HCEC 1CT (cell line): ENCODE measurements around the gene DHRS4L2.
"Not testable (repeated sequence)": the region's sequence is repeated elsewhere in the genome, so short reads cannot be mapped to it uniquely, and the experiment has no call there.

Source experiments
- DNase-seq: peaks from one replicate; pipeline ENCODE4 v3.0.0-alpha.2; 2017

DHRS4L2 gene

DNA sequence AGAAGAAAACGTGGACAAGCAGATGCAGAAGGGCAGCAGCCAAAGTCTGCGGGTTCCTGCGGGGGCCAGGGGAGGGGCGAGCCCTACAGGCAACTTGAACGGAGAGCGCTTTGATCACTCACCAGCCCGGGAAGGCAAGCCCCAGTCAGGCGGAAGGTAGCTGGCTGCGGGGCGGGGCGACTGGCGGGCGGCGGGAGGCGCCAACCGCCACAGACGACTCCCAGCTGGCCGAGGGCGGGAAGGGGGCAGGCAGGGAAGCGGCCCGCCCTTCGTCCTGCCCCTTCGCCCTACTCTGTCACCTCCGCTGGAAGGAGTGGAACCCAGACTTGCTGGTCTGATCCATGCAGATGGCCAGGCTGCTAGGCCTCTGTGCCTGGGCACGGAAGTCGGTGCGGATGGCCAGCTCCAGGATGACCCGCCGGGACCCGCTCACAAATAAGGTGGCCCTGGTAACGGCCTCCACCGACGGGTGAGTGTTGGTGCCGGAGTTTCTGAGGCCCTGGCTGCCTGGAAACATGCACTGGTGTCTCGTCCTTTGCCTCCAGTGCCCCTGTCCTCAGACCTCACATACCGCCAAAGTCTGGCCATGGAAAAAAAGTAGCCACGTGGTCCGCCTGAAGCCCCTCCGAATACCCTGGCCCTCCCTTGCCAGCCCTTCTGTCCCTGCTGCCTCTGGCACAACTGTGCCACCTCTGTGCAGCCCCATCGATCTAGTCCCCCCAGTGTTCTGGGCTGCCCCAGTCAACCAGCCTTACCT lies at the start of gene DHRS4L2:
TSS of gene DHRS4L2 (plus strand) at position 323 of the 757 bp plus-strand sequence. CDS start at position 342, 19 bp downstream.
- DNase-seq = peak; percentile 68

DNA sequence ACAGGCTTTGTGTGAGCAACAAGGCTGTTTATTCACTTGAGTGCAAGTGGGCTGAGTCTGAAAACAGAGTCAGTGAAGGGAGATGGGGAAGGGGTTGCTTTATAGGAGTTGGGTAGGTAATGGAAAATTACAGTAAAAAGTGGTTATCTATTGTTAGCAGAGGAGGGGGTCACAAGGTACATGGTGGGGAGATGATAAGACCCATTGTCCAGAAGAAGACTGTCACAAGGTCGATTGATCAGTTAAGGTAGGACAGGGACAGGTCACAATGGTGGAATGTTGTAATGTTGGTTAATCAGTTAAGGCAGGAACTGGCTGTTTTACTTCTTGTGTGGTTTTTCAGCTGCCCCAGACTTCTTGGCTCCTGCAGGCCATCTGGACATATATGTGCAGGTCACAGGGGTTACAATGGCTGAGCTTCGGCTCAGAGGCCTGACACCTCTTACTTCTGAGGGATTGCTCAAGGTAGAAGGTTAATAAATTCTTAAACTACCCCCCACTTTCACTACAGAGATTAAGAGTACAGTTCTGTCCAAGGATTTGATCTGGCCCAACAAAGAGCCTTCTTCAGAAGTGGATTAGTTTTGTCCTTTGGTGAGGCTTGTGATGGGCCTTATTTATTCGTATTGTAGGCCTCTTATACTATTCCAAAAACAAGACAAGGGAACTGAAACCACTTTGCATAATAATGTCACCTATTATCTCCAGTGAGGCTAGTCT lies 49.0 kb upstream of the DHRS4L2 start:
- no peak for DNase-seq

DNA sequence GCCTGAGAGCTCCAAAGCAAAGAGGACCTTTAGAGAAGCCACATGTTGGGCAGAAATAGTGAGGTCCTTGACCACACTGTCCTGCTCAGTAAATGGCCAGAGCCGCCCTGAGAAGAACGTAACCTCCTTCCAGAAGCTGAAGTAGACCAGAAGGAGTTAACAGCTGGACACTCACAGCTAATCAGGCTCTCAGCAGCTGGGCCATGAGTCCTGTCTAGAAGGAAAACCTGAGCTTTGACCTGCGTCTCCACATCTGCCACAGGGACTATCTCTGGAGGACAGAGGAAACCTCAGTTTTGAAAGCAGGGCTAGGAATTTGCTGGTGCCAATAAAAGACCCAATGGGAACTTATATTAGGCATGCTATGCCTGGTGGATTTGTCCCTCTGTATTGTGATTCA lies 47.5 kb upstream of the DHRS4L2 start:
- DNase-seq = no peak

DNA sequence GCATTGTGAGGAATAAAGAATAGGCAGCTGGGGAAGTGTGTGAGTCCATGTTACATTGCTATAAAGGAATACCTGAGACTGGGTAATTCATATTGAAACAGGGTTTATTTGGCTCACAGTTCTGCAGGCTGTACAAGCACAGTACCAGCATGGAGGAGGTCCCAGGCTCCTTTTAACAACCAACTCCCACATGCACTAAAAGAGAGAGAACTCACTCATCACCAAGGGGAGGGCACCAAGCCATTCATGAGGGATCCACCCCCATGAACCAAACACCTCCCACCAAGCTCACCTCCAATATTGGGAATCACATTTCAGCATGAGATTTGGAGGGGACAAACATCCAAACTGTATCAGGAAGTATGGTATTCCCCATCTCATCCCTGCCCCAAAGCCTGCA lies 47.1 kb upstream of the DHRS4L2 start:
- DNase-seq = no peak

DNA sequence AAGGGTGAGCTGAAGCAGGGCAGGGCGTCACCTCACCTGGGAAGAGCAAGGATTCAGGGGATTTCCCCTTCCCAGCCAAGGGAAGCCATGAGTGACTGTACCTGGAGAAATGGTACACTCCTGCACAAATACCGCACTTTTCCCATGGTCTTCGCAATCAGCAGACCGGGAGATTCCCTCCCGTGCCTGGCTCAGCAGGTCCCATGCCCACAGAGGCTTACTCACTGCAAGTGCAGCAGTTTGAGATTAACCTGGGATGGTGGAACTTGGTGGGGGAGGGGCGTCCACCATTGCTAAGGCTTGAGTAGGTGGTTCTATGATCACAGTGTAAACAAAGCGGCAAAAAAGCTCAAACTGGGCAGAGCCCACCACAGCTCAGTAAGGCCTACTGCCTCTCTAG lies 46.1 kb upstream of the DHRS4L2 start:
- DNase-seq = no peak

DNA sequence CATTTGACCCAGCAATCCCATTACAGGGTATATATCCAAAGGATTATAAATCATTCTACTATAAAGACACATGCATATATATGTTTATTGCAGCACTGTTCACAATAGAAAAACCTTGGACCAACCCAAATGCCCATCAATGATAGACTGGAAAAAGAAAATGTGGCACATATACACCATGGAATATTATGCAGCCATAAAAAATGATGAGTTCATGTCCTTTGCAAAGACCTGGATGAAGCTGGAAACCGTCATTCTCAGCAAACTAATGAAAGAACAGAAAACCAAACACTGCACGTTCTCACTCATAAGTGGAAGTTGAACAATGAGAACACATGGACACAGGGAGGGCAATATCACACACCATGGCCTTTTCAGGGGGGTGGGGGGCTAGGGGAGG lies 39.7 kb upstream of the DHRS4L2 start:
- DNase-seq = not testable (repeated sequence)

DNA sequence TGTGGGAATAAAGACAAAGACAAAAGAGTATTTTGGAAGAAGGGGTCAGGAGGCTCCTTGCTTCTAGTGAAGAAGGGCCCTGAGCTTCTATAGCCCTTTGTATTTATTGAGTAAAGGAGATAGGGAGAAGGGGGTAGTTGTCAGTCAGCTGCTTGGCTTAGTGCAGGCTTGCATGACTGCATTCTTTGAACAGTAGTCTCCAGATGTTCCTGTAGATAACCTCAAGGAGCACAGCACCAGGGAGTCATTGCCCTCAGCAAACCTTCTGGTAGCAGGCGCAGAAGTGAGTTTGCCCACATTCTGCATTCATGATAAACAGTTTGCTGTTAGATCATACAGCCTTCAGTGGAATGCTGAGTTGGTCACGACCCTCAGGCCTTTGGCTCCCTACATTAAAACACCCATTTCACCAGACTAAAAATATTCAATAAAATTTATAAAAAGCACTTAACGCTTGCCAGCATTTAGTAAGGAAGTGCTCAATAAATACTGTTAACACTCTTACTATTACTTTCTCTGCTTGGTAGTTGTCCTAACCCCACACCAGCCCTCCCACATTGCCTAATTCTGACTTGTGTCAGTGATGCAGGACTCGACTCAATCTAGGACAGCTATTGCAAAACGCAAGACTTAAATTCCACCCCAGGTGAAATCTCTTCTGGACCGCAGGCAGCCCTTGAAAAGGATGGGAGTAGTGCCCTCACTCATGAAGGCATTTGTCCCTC lies 38.2 kb upstream of the DHRS4L2 start:
- no peak for DNase-seq

DNA sequence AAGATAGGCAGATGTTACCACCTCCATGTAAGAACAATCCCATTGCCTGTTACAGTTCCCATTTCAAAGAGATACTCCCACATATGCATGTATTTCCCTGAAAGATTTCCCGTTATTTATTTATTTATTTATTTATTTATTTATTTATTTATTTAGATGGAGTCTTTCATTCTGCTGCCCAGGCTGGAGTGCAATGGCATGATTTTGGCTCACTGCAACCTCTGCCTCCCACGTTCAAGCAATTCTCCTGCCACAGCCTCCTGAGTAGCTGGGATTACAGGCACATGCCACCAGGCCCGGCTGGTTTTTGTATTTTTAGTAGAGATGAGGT lies 37.6 kb upstream of the DHRS4L2 start:
- not testable (repeated sequence) for DNase-seq

DNA sequence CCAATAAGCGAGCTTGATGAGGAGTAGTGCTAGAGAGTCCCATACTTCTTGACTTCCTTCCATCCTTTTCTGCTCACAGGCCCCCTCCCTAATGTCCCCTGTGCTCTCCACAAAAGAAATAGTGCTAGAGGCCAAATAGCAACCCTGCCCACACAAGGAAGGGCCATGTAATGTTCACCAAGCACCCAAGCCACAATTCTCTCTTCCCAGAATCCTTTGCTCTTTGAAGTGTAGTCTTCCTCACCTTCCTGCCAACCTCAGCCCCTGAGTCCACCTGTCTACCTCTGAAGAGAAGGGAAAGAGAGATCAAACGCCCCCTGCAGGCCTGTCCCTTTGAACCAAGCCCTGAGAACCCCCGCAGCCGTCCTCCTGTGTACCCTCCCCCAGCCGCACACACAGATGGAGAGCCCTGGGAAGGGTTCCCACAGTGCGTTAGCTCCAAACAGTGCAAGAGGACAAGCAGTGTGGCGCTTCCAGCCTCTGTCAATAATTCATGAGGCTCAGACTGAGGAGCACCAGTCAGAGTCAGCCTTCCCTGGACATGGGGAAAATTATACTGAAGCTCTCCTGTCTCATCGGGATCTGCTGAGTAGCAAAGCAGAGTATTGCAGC lies 37.0 kb upstream of the DHRS4L2 start:
- DNase-seq = no peak

DNA sequence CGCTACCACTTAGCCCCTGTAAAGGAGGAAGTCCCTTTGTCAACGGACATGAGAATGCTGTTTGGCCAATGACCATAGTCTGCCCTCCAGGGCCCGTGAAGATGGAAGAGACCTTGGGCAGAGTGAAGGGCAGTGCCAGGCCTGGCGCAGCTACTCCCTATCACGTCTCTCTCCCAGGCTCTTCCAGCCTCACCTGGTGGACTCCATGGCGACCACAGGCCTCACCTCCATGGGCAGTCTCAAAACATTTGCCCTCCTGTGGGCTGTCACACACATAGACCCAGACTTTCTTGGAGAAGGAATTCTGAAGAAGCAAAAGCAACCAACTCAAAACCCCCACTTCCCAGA lies 35.6 kb upstream of the DHRS4L2 start:
- DNase-seq = not testable (repeated sequence)

DNA sequence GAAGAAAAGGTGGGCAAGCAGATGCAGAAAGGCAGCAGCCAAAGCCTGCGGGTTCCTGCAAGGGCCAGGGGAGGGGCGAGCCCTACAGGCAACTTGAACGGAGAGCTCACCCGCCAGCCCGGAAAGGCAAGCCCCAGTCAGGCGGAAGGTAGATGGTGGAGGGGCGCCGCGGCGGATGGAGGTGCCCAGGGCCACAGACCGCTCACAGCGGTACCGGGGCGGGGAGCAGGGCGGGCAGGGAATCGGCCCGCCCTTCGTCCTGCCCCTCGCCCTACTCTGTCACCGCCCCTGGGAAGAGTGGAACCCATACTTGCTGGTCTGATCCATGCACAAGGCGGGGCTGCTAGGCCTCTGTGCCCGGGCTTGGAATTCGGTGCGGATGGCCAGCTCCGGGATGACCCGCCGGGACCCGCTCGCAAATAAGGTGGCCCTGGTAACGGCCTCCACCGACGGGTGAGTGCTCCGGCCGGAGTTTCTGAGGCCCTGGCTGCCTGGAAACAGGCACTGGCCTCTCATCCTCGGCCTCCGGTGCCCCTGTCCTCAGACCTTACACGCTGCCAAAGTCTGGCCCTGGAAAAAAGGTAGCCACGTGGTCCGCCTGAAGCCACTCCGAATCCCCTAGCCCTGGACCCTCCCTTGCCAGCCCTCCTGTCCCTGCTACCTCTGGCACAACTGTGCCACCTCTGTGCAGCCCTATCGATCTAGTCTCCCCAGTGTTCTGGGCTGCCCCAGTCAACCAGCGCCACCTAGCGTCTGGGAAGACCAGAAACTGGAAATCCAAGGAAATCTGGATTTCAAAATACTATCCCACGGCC lies 35.1 kb upstream of the DHRS4L2 start, which contains the start of gene DHRS4:
TSS of gene DHRS4 (plus strand) at position 307 of the 815 bp plus-strand sequence. CDS start at position 326, 19 bp downstream.
- peak; percentile 78 for DNase-seq

DNA sequence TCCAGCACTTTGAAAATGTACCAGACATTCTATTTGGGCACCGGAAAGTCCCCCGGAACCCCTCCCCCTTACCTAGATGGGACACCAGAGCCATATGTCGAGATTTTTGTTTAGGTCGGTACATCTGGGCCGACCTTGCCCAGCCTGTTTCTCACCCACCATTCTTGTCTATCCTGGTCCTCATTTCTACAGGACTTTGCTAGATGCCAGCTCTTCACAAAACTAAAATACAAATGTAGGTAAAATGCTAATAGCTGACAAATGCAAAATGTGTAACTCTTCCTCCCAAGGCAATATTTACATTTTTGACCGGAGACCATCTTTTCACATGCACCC lies 34.5 kb upstream of the DHRS4L2 start:
- DNase-seq = not testable (repeated sequence)

DNA sequence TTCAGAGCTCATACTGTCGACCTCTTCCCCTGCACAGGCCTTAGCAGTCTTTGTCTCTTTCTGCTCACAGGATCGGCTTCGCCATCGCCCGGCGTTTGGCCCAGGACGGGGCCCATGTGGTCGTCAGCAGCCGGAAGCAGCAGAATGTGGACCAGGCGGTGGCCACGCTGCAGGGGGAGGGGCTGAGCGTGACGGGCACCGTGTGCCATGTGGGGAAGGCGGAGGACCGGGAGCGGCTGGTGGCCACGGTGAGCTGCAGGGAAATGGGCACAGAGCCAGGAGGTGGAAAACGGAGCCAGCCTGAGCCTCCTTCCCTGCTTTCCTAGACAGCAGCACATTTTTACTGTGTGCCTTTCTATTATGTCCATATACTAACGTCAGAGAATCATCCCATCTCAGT lies 33.8 kb upstream of the DHRS4L2 start:
- not testable (repeated sequence) for DNase-seq

DNA sequence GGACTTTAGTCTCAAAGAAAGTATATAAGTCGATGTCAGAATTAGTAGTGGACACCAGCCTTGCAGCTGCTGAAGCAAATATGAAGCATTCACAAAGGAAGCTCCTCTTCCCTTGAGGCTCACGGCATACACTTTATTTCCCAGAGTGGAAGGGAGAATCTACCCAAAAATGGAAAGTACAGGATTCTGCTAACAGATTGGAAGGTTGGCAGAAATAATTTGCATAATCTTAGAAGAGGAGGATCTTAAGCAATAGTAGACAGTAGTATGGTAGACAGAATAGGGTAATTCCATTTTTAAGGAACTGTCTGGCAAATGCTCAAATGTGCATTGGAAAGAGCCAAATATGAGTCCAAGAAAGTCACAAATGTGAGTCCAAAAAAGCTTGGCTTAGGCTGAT lies 32.9 kb upstream of the DHRS4L2 start:
- DNase-seq = not testable (repeated sequence)

DNA sequence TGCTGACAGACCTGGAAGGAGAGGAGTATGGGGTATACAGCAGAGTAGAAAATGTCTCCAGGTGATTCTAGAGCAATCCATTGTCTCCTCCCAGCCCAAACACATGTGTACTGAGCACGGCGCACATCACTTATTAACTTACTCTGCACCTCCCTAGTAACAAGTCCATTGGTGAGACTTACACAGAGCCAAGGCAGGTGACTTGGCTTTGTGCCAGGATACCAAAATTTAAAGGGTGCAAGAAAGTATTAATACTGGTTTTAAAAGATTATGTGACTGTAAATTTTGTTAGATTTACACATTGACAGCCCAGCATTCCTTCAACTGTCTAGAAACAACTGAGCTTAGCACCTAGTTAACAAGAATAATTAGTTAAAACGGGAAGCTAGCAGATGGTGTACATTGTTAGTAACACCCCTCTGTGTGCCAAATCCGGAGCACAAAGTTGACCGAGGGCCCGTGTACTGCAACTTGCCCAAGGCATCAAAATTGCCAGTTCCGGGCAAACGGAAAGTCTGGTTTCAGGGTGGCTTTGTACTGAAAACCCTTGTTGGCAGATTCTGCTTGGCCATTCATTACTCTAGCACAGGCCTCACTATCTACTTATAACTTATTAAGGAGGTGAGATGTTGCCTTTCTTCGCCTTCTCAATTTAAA lies 30.7 kb upstream of the DHRS4L2 start:
- not testable (repeated sequence) for DNase-seq

DNA sequence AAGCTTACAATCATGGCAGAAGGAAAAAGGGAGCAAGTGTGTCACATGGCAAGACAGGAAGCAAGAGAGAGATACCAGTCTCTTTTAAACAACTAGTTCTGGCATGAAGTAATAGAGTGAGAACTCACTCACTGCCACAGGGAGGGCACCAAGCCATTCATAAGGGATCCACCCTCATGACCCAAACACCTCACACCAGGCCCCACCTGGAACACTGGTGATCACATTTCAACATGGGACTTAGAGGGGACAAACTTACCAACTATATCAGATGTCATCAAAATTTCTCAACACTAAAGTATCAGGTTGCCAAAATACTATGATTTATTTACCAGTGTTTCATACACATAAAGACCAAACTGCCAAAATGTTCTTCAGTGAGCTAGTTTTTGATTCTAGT lies 27.8 kb upstream of the DHRS4L2 start:
- not testable (repeated sequence) for DNase-seq

DNA sequence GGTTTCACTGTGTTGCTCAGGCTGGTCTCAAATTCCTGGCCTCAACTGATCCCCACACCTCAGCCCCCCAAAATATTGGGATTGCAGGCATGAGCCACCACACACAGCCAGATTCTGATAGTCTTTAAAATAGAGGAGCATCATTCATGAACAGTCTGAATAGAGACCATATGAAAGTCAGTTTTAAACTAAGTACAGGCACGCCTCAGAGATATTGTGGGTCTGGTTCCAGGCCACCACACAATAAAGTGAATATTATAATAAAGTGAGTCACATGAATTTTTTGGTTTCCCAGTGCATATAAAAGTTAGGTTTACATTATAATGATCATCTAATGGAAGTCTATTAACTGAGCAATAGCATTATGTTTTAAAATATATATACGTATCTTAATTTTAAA lies 27.0 kb upstream of the DHRS4L2 start:
- not testable (repeated sequence) for DNase-seq

DNA sequence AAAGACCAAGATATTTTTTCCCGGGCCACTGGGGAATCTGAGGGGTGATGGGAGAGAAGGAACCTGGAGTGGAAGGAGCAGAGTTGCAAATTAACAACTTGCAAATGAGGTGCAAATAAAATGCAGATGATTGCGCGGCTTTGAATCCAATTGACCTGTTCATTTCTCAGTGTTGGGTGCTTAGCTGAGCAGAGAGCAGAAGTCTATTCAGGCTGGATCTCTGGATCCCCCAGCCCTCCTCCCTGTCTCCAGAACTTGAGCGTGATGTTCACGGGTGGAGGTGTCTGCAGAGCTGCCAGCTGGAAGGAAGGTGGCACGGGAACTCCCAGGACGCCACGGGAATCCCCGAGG lies 19.6 kb upstream of the DHRS4L2 start:
- DNase-seq = not testable (repeated sequence)

DNA sequence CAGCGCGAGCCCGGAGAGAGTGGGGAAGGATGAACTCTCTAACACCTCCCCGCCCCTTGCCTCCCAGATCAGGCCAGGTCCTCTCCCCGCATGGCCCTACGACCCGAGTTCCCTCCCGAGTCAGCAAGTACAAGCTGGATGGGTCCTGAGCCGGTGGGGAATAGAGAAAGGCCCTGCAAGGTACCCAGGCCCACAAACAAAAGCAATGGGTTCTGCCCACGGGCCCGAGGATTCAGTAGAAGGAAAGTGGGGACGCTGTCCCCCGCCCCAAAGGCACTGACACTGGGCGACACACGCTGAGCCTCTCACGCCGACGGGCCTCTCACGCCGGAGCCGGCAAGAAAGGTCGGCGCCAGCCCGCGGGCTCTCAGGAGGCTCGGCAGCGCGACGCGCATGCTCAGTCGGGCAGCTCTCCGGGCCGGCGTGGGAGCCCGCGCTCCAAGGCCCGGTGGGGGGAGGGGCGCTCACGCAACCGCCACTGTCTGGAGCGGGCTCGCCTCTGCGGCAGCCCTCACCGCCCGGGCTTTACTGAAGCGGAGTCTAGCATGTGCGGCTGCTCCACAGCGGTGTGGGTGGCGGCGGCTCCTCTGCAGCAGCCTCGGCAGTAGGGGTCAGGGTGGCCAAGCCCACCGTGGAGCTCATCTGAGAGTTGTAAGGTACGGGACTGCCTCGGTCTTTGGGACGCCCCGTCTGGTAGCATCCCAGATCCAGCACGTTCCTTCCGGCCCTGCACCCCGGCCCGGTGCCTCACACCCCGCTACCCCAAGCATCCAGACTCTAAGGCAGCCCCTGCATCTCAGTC lies 19.0 kb upstream of the DHRS4L2 start:
- not testable (repeated sequence) for DNase-seq

DNA sequence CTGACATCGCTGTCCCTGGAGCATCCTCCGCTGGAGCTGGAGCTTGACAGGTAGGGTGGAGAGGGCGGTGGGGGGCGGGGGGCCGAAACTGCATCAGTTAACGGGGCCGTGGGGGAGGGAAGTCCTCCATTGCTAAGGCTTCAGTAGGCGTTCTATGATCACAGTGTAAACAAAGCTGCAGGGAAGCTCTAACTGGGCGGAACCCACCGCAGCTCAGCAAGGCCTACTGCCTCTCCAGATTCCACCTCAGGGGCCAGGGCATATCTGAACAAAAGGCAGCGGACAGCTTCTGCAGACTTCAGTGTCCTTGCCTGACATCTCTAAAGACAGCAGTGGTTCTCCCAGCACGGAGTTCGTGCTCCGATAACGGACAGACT lies 18.5 kb upstream of the DHRS4L2 start:
- DNase-seq = not testable (repeated sequence)

DNA sequence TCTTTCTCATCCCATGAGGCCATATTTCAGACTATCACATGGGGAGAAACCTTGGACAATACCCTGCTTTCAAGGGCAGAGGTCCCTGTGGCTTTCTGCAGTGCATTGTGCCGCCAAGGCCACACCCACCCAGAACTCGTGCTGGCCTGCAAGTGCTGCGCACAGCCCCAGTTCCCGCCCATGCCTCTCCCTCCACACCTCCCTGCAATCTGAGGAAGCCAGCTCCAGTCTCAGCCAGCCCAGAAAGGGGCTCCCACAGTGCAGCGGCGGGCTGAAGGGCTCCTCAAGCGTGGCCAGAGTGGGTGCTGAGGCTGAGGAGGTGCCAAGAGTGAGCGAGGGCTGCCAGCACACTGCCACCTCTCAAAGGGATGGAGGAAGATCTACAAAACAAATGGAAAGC lies 15.6 kb upstream of the DHRS4L2 start:
- not testable (repeated sequence) for DNase-seq
